ENCODE results near the gene CAST.

Gene CAST

DNA sequence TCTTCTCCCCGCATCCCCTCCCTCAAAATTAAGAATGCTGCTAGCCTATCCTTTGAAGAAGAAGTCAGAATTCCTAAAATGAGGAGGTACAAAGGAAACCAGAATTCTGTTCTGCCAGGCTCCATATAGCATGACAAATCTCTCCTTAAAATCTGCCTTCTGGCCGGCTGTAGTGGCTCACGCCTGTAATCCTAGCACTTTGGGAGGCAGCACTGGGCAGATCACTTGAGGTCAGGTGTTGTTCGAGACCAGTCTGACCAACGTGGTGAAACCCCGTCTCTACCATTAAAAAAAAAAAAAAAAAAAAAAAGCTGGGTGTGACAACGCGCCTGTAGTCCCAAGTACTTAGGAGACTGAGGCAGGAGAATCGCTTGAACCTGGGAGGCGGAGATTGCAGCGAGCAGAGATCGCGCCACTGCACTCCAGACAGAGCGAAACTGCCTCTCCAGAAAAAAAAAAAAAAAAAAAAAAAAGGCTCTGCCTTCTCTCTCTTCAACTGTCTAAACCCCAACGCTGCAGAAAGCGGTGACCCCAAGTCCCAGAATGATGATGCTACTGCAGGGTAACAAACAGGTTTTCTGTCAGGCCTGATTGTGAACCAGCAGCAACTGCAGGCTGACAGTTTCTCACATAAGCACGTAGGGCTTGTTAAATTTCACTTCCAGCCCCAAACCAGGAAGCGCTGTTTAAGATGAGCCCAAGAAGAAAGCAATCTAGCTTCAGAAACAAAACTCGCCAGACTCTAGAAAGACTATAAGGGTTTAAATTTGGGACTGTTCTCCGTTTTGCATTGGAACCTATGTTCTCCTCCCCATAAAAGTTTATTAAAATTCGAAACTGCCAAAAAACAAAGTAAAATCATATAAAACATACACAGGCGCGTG is 963 bp upstream of the CAST start:
- peaks cover 7% of the 10 kb centered on the region for H3K27me3 ChIP-seq (ENCODE audit: insufficient read depth, low read length, poor library complexity)
- DNase-seq: peak; percentile 39
- H3K9ac ChIP-seq (ENCODE audit: low read depth, low read length): peak overlapping the region; percentile 62
- no peaks in the 10 kb centered on the region for H3K79me2 ChIP-seq (ENCODE audit: insufficient read depth, low read length)
- H3K9me3 ChIP-seq (ENCODE audit: insufficient read depth, low read length, severe bottlenecking): no peaks in the 10 kb centered on the region
- H2AFZ ChIP-seq (ENCODE audit: low read depth, low read length): peak overlapping the region; percentile 81
- H4K20me1 ChIP-seq (ENCODE audit: insufficient read depth, low read length): no peaks in the 10 kb centered on the region
- TF ChIP-seq EZH2 (IDR thresholded peaks at IDR 0.05; ENCODE audit: borderline replicate concordance, low read depth, low read length, severe bottlenecking): no peak
- TF ChIP-seq CTCF (IDR thresholded peaks at IDR 0.05; ENCODE audit: borderline replicate concordance, extremely low read depth, low read length, poor library complexity, severe bottlenecking): no peak
- no peaks in the 10 kb centered on the region for H3K36me3 ChIP-seq (ENCODE audit: insufficient read depth, low read length)
- ATAC-seq (ENCODE audit: insufficient read depth, low read depth): peak; percentile 64
- H3K27ac ChIP-seq (ENCODE audit: low read length): peak overlapping the region; percentile 59; the same call in 1 of the 2 replicates
- H3K4me1 ChIP-seq (ENCODE audit: insufficient read depth, low read length): peaks cover 20% of the 10 kb centered on the region
- H3K4me3 ChIP-seq (ENCODE audit: low read depth in 1 of 2, low read length in 2 of 2): peak overlapping the region; percentile 60 to 88
- peak overlapping the region; percentile 85 for H3K4me2 ChIP-seq (ENCODE audit: insufficient read depth, low read length)

- no peaks in the 10 kb centered on the region for H3K9me3 ChIP-seq (ENCODE audit: insufficient read depth, low read length, severe bottlenecking)
- no peaks in the 10 kb centered on the region for H3K36me3 ChIP-seq (ENCODE audit: insufficient read depth, low read length)
- H3K4me1 ChIP-seq (ENCODE audit: insufficient read depth, low read length): peaks cover 20% of the 10 kb centered on the region
- TF ChIP-seq CTCF (IDR thresholded peaks at IDR 0.05; ENCODE audit: borderline replicate concordance, extremely low read depth, low read length, poor library complexity, severe bottlenecking) (no peak), EZH2 (IDR thresholded peaks at IDR 0.05; ENCODE audit: borderline replicate concordance, low read depth, low read length, severe bottlenecking) (no peak)
- peak overlapping the region; percentile 62; the same call in 1 of the 2 replicates for H3K9ac ChIP-seq (ENCODE audit: low read depth, low read length)
- ATAC-seq (ENCODE audit: insufficient read depth, low read depth) (no peak), DNase-seq (peak; percentile 6)
- peak overlapping the region; percentile 60 to 88; a peak in 3 of 4 replicates for H3K4me3 ChIP-seq (ENCODE audit: low read depth in 1 of 2, low read length in 2 of 2)
- no peak overlapping the region for H3K27ac ChIP-seq (ENCODE audit: low read length)
- H3K27me3 ChIP-seq (ENCODE audit: insufficient read depth, low read length, poor library complexity): peaks cover 3% of the 10 kb centered on the region
- H3K4me2 ChIP-seq (ENCODE audit: insufficient read depth, low read length): peak overlapping the region; percentile 85
- H2AFZ ChIP-seq (ENCODE audit: low read depth, low read length): peak overlapping the region; percentile 81
- no peaks in the 10 kb centered on the region for H4K20me1 ChIP-seq (ENCODE audit: insufficient read depth, low read length)
- no peaks in the 10 kb centered on the region for H3K79me2 ChIP-seq (ENCODE audit: insufficient read depth, low read length)
Observed at GRCh38 chr5:96662725-96663518, 746 bp downstream of the CAST start.

GRCh38 chr5:96663608-96664007 is 1.4 kb downstream of the CAST start:
- Histone ChIP-seq H2AFZ (ENCODE audit: low read depth, low read length) (no peak overlapping the region), H4K20me1 (ENCODE audit: insufficient read depth, low read length) (no peaks in the 10 kb centered on the region), H3K4me1 (ENCODE audit: insufficient read depth, low read length) (peaks cover 20% of the 10 kb centered on the region), H3K4me2 (ENCODE audit: insufficient read depth, low read length) (no peak overlapping the region), H3K27me3 (ENCODE audit: insufficient read depth, low read length, poor library complexity) (peaks cover 3% of the 10 kb centered on the region), H3K9ac (ENCODE audit: low read depth, low read length) (no peak overlapping the region), H3K36me3 (ENCODE audit: insufficient read depth, low read length) (no peaks in the 10 kb centered on the region), H3K4me3 (ENCODE audit: low read depth in 1 of 2, low read length in 2 of 2) (no peak overlapping the region), H3K27ac (ENCODE audit: low read length) (no peak overlapping the region), H3K9me3 (ENCODE audit: insufficient read depth, low read length, severe bottlenecking) (no peaks in the 10 kb centered on the region), H3K79me2 (ENCODE audit: insufficient read depth, low read length) (no peaks in the 10 kb centered on the region)
- no peak for TF ChIP-seq CTCF (IDR thresholded peaks at IDR 0.05; ENCODE audit: borderline replicate concordance, extremely low read depth, low read length, poor library complexity, severe bottlenecking)
- no peak for TF ChIP-seq EZH2 (IDR thresholded peaks at IDR 0.05; ENCODE audit: borderline replicate concordance, low read depth, low read length, severe bottlenecking)
- no peak for DNase-seq
- ATAC-seq (ENCODE audit: insufficient read depth, low read depth): no peak

All from DND-41 (cell line).